HG03442 (cell line): ENCODE data around the gene PALLD.
"Not testable (repeated sequence)": the region's sequence is repeated elsewhere in the genome, so short reads cannot be mapped to it uniquely, and the experiment has no call there.

Source experiments
- ATAC-seq: cut with Tn5 transposase; IDR thresholded peaks from one replicate; pipeline ENCODE4 v1.9.1; 2021; ENCODE audit warnings: mild to moderate bottlenecking, moderate library complexity; ENCODE audit not compliant: unreplicated experiment

The PALLD gene

DNA sequence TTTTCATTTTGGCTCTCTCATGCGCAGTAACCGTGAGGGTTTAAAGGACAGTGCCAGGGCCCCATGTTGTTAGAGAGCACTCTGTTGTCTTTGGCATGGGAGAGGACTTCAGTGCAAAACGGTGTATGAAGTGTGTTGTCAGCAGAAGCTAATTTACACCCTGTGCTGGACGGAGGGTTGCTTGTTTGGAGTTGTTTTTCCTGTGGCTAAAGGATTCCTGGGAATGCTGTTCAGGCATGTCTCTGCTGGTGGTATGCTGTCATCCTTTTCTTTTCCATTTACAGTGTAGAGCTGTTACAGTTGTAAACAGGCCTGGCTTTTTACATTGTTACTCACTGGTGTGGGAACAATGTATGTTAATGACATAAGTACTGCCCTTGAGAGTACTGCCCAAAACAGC is 306.9 kb downstream of the PALLD start:
- no peak for ATAC-seq

- ATAC-seq = no peak
These were observed 307.3 kb downstream of the PALLD start for GRCh38 chr4:168804146-168804545.

DNA sequence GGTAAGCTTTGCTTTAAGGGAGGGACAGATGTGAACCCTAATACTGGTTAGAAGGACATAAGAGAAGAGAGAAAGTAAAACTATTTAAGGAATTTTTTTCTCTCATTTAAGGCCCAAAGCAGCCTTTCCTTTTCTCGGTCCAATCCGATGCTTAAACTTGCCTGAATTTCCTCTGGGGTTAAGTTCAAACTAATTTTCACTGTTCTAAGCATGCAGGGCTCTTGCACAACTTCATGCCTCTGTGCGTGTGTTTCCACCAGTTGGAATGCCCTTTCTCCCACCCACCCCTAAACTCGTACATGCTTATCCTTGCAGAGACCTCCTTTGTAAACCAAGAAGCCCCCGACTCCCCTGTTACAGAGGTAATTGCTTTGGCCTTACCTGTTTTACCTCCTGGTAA is 308.5 kb downstream of the PALLD start:
- ATAC-seq = no peak

DNA sequence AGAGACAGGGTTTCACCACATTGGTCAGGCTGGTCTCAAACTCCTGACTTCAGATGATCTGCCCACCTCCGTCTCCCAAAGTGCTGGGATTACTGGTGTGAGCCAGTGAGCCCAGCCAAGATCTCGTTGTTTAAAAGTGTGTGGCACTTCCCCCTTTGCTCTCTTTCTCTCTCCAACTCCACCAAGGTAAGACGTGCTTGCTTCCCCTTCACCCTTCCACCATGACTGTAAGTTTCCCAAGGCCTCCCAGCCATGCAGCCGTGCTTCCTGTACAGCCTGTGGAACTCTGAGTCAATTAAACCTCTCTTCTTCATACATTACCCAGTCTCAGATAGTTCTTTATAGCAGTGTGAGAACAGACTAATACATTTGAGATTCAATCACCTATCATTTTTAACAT is 309.4 kb downstream of the PALLD start:
- ATAC-seq = not testable (repeated sequence)

DNA sequence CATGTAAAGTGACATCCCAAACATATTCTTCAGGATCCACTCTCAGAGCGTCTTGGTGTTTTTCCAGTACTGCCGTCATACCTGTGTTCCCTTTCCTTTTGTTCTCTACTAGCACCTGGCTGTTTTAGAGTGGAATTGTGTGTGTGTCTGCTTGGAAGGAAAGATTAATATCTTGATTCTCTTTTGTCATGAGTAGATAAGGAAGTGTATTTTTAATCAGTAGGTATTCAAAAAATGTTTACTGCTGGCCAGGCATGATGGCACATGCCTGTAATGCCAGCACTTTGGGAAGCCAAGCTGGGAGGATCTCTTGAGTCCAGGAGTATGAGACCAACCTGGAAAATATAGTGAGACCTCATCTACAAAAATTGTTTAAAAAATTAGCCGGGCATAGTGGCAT is 314.4 kb downstream of the PALLD start:
- ATAC-seq = no peak

DNA sequence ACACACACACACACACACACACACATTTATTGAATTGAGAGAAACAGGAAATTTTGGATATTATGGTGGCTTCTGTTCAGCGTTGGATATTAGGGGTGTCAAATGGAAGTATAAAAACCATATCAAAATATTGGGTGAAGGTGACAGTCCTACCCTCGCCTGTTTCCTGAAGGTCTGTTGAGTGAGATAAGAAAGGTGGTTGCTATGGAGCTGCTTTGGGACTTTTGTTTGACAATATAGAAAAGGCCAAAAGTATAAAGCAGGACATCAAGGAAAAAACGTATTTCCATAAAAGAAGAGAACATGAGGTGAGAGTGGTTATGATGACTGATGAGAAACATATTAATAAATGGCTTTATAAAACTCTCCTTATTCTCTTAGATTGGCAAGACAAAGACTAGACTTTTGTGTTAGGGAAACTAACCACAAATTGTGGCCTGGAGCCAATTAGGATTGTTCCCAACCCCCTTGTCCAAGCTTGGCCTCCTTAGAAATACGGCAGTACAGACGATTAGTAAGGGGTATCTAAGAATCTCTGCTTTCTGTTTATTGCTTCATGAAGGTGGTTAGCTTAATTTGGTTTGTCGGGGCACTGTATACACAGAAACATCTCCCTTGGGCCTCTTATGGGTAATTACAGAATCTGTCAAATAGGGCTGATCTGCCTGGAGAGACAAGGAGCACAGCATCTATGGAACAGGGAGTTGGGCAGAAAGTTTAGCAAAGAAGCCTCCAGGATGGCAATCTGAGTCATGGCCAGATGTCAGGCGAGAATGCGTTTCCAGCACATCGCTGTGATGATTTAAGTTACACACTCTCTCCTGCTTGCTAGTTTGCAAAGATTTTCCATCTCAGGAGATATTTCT is 315.2 kb downstream of the PALLD start:
- no peak for ATAC-seq

GRCh38 chr4:168812806-168813205 is 316.0 kb downstream of the PALLD start:
- ATAC-seq = no peak

- no peak for ATAC-seq
These were observed 317.0 kb downstream of the PALLD start for GRCh38 chr4:168813890-168814289.

DNA sequence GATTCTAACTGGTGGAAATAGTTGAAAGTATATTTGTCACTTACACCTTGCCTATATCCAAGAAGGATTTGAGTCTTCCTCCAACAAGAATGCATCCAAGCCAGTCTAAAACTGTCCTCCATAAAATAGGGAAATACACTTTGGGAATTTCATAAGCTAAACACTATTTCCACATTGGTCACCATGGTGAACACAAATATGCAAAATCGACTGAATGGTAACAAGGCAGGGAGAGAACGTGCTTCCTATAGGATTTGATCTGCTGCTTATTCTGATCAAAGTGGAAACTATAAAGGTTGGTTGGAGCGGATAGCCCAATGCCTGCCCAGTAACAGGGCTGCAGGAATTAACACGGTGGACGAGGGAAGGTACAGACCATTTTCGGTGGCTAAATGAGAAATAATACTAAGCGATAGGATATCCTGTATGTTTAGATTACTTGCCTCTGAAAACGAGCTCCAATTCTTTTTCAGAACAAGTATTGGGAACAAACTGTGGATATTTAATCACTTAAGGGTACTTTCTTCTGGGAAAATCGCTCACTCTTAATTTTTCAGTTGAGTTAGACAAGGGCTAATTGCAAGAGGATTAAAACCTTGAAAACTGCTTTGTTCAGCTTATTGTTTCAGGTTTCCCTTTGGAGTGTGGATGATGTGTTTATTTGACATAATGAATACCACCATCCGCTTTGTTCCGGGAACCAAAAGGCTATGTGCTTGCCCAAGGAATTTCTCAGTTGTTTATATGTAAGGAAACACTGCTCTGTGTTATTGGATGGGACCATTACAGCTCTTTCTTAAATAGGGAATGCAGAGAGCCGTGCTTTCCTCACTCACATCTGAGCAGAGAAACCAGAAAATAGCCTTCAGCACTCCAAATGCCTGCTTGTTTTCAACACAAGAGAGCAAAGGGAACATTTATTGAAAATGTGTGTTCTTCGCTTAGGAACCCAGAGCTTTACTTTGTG is 318.8 kb downstream of the PALLD start:
- ATAC-seq = no peak

- no peak for ATAC-seq
These were observed 320.5 kb downstream of the PALLD start for GRCh38 chr4:168817370-168817769.

DNA sequence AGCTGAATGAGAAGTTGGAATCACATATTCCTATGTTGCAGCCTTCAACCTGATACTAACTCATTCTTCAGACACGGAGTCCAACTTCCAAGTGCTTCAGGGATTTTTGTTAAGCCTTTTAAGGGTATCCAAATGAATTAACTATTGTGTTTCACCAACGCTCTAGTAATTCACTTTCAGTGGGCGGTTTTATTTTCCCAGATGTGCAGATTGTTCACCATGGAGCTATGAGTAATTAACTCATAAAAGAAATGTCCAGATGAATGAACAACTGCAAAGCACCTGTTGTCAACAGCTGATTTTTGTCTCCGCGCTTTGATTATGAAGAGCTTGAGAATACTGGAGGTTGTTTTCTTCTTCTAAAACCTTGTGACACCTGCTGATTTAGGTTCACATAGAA is 325.6 kb downstream of the PALLD start:
- ATAC-seq = no peak

DNA sequence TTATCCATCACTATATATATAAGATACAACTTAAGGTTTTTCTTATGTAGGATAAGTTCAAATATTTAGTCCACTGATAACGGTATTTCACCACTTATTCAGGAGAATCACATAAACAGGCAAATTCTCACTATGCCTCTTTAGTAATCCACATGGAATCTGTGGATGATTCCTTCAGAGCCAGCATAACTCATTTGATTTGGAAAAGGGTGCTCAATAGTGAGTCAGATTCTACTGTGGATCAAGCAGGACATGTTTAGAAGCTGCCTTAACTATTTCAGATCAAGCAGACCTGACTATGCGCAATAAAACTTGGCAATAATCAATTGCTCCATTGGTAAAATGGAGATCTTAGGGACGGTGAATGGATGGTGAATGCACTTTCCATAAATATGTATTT is 329.1 kb downstream of the PALLD start:
- ATAC-seq = no peak

GRCh38 chr4:168826620-168827019 is 329.8 kb downstream of the PALLD start:
- ATAC-seq = no peak

GRCh38 chr4:168830777-168831512 is 334.1 kb downstream of the PALLD start:
- no peak for ATAC-seq

DNA sequence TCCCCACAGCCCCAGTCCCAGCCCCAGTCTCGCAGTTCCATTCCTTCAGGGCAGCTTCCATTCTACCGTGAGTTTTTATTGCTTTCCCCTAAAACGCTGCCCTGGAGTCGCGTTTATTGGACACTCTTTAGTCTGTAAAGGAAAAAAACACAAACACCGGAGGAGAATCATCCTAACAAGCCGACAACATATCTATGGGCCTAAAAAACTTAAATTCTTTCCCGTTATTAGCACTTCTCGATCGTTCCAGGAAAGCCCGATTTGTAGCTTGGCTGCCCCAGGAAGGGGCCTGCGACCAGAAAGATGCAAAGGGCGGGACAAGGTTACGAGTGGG is 334.7 kb downstream of the PALLD start:
- no peak for ATAC-seq

GRCh38 chr4:168831919-168832762 is 335.3 kb downstream of the PALLD start:
- ATAC-seq = peak; percentile 89

DNA sequence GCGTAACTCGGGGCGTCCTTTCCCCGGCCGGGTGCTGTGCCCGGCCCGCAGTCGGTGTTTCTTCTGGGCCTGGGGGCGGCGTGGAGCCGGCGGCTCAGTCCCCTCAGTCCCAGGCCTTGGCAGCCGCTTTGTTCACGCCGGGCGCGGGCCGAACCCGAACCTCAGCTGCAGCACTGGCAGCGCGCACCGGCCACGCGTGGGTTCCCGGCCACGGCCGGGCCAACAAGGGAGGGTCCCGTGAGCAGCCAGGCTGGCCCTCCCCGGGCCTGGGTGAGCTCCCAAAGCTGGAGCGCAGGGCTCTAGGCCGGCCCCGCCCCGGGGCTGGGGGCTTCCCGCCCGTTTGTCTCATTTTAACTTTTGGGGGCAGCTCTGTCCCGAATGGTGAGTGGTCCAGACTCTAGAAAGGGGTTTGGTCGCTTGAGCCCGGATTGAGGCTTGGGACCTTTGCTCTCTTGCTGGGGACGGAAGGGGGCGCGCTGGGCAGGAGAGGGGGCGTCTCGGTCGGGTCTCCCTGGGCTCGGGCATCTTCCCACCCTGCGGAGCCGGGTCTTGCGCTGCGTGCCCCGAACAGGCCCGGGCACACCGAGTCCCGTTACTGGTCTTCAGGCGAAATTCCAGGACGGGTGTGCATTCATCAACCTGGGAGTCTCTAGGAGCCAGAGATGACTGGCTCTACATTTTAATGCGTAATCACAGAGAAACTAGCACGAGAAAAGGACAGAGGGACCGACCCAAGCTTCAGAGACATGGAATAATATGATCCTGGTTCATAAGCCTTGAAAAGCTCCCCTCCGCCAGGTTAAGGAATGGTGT is 336.1 kb downstream of the PALLD start:
- no peak for ATAC-seq

DNA sequence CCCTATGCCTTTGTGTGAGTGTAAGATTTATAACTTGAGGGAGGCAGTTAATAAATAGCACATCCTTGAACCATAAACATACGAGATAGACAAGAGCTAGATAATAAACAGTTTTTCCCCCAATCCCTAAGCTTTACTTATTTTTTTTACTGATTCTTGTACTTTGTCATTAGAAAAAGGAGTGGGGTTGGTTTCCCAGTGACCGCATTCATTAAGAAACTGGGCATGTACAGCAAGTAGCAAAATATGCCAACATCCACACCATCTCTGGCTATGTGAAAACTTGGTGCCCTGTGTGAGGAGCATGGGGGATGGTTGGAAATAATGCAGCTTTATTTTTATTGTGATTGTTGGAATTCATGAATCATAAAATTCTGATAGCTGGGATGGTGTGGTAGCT is 337.0 kb downstream of the PALLD start:
- ATAC-seq = no peak

- ATAC-seq = no peak
These were observed 339.1 kb downstream of the PALLD start for GRCh38 chr4:168835880-168836454.
